AG10803 (cell line): ENCODE data around the gene SCAANT1.

Experiments
- DNase-seq: peaks from one replicate; pipeline ENCODE4 v3.0.0; 2010; ENCODE audit warnings: low read depth
- H3K4me3 ChIP-seq: 2 replicates; pipeline ENCODE4 v1.5.1; 2011; ENCODE audit warnings: mild to moderate bottlenecking, low read length, control low read depth
- CTCF ChIP-seq: conservative IDR thresholded peaks from 2 replicates; pipeline ENCODE4 v1.5.1; 2011; ENCODE audit warnings: mild to moderate bottlenecking, low read length, control low read depth, inconsistent platforms

SCAANT1 gene

GRCh38 chr3:63886858-63887257 is 25.3 kb downstream of the SCAANT1 start:
- TF ChIP-seq CTCF: no peak
- no peak overlapping the region for H3K4me3 ChIP-seq
- no peak for DNase-seq

- TF ChIP-seq CTCF: no peak
- no peak for DNase-seq
- H3K4me3 ChIP-seq: no peak overlapping the region
These were observed 31.5 kb downstream of the SCAANT1 start for GRCh38 chr3:63880653-63881052.

- no peak overlapping the region for H3K4me3 ChIP-seq
- DNase-seq: no peak
- no peak for TF ChIP-seq CTCF
These were observed 33.7 kb downstream of the SCAANT1 start for GRCh38 chr3:63878394-63879060.

GRCh38 chr3:63877737-63878393 is 34.3 kb downstream of the SCAANT1 start:
- peak; percentile 46 for DNase-seq
- no peak for TF ChIP-seq CTCF
- H3K4me3 ChIP-seq: no peak overlapping the region

GRCh38 chr3:63876260-63876659 is 35.9 kb downstream of the SCAANT1 start:
- H3K4me3 ChIP-seq: no peak overlapping the region
- no peak for TF ChIP-seq CTCF
- no peak for DNase-seq

GRCh38 chr3:63875510-63875909 is 36.7 kb downstream of the SCAANT1 start:
- no peak for DNase-seq
- no peak for TF ChIP-seq CTCF
- no peak overlapping the region for H3K4me3 ChIP-seq

- H3K4me3 ChIP-seq: no peak overlapping the region
- no peak for TF ChIP-seq CTCF
- DNase-seq: no peak
These were observed 37.4 kb downstream of the SCAANT1 start for GRCh38 chr3:63874769-63875168.
